OCI-LY1 (cell line): ENCODE measurements around the gene STX3.
"Not testable (repeated sequence)": the region's sequence is repeated elsewhere in the genome, so short reads cannot be mapped to it uniquely, and the experiment has no call there.

Source experiments
- CTCF ChIP-seq: fragments of 200-600 bp; sonication (generic), shearing (Covaris generic); IDR thresholded peaks from 2 replicates; pipeline ENCODE4 v1.5.1; 2017; ENCODE audit warnings: mild to moderate bottlenecking, antibody characterized with exemption, low read length, moderate library complexity, mixed read lengths
- EZH2 ChIP-seq: fragments of 200-600 bp; sonication (generic), shearing (Covaris generic); IDR thresholded peaks from 2 replicates; pipeline ENCODE4 v1.8.0; 2017; ENCODE audit warnings: borderline replicate concordance, mixed run types, mild to moderate bottlenecking, antibody characterized with exemption, low read length, moderate library complexity, mixed read lengths

- not testable (repeated sequence) for TF ChIP-seq EZH2, CTCF
These were observed 93.3 kb downstream of the STX3 start for GRCh38 chr11:59848439-59848838.
